ENCODE results near the gene DOLPP1.
"Not testable (repeated sequence)": the region's sequence is repeated elsewhere in the genome, so short reads cannot be mapped to it uniquely, and the experiment has no call there.

DOLPP1 gene

GRCh38 chr9:129095908-129096307 lies 15.0 kb downstream of the DOLPP1 start:
- DNase-seq = no peak

GRCh38 chr9:129097671-129098306 lies 16.9 kb downstream of the DOLPP1 start:
- DNase-seq = no peak

GRCh38 chr9:129098328-129098727 lies 17.4 kb downstream of the DOLPP1 start:
- no peak for DNase-seq

GRCh38 chr9:129100383-129101169 lies 19.7 kb downstream of the DOLPP1 start:
- no peak for DNase-seq

- no peak for DNase-seq
These were observed 20.4 kb downstream of the DOLPP1 start for GRCh38 chr9:129101279-129101678.

GRCh38 chr9:129102095-129102525 lies 21.2 kb downstream of the DOLPP1 start:
- no peak for DNase-seq

- no peak for DNase-seq
These were observed 22.1 kb downstream of the DOLPP1 start for GRCh38 chr9:129102791-129103594.

- DNase-seq = no peak
These were observed 22.7 kb downstream of the DOLPP1 start for GRCh38 chr9:129103595-129103965.

GRCh38 chr9:129104051-129104450 lies 23.1 kb downstream of the DOLPP1 start:
- no peak for DNase-seq

- no peak for DNase-seq
These were observed 25.2 kb downstream of the DOLPP1 start for GRCh38 chr9:129105857-129106694.

GRCh38 chr9:129107651-129108050 lies 26.7 kb downstream of the DOLPP1 start:
- DNase-seq = no peak

- DNase-seq = no peak
These were observed 27.3 kb downstream of the DOLPP1 start for GRCh38 chr9:129108083-129108804.

- DNase-seq = no peak
These were observed 28.1 kb downstream of the DOLPP1 start for GRCh38 chr9:129108805-129109536.

GRCh38 chr9:129109537-129109903 lies 28.6 kb downstream of the DOLPP1 start:
- no peak for DNase-seq

GRCh38 chr9:129109952-129110739 lies 29.2 kb downstream of the DOLPP1 start:
- DNase-seq = no peak

- peak; percentile 92 for DNase-seq
These were observed 30.0 kb downstream of the DOLPP1 start, which contains the start of the genes CRAT and PTPA for GRCh38 chr9:129110740-129111527. Gene CRAT, minus strand, starts transcription at chr9:129110793. Its CDS starts 284 bp downstream, at chr9:129110509. Gene PTPA, plus strand, starts transcription at chr9:129111415. Its CDS starts 186 bp downstream, at chr9:129111601.

- DNase-seq = peak; percentile 6
These were observed 30.7 kb downstream of the DOLPP1 start for GRCh38 chr9:129111528-129112151.

GRCh38 chr9:129112526-129112925 lies 31.6 kb downstream of the DOLPP1 start:
- DNase-seq = not testable (repeated sequence)

Measured in activated T-cell treated with anti-CD3 and anti-CD28 coated beads for 4 hours (primary cell).